Measurements from ENCODE around the gene TBC1D8. TPM values are rescaled to one million over a fixed set of nuclear protein-coding genes. Genes with fewer than 3 reads are reported as not detected.

Gene TBC1D8
- total and polyA plus RNA-seq, 9 of the 15 experiments (the other 6 are each of a cell fraction or from before 2014, with no cell fraction given): 0.36 to 1.3 (median 0.82) TPM

- Histone ChIP-seq H3K4me2 (ENCODE audit: insufficient read depth, low read length) (peak overlapping the region; percentile 58; the same call in 1 of the 2 replicates), H3K4me3 (peak overlapping the region; percentile 50), H3K36me3 (ENCODE audit: control insufficient read depth, insufficient read depth, low read length) (no peaks in the 10 kb centered on the region), H3K27ac (ENCODE audit: extremely low read depth, low read depth, low read length) (no peak overlapping the region), H2AFZ (ENCODE audit: low read depth, low read length) (peak overlapping the region; percentile 81; the same call in 1 of the 2 replicates), H4K20me1 (replicated peaks; ENCODE audit: control insufficient read depth, insufficient read depth, low read length) (no peaks in the 10 kb centered on the region), H3K9ac (ENCODE audit: insufficient read depth in 1 of 2, low read depth in 2 of 2, low read length in 2 of 2) (peak overlapping the region in 1 of 2 experiments; percentile 87; a peak in 2 of 4 replicates), H3K9me3 (replicated peaks; ENCODE audit: control insufficient read depth, insufficient read depth, low read depth, low read length) (no peaks in the 10 kb centered on the region), H3K27me3 (ENCODE audit: control insufficient read depth in 2 of 2, insufficient read depth in 2 of 2, low read length in 2 of 2) (peaks cover 47 to 64% of the 10 kb centered on the region in 2 experiments), H3K9me1 (ENCODE audit: control insufficient read depth, insufficient read depth, low read length) (no peaks in the 10 kb centered on the region), H3K79me2 (ENCODE audit: control insufficient read depth, insufficient read depth, low read length) (no peaks in the 10 kb centered on the region), H3K4me1 (replicated peaks in 1 of 2; ENCODE audit: control insufficient read depth in 2 of 2, insufficient read depth in 2 of 2, low read length in 2 of 2) (peaks cover 2 to 15% of the 10 kb centered on the region in 2 experiments; a peak in 4 of 5 replicates)
- ChIA-PET CTCF (ENCODE audit: low intra/inter-chr PET ratio) (interaction anchor here (0.6 to 3.5 kb wide), 2 partner anchors 114 to 537 kb away, joined by 4 to 17 read pairs; no protein-coding TSS in a partner anchor), POLR2A (interaction anchor here (0.5 kb wide), 1 partner anchor 256 kb away, joined by 3 read pairs; no protein-coding TSS in a partner anchor)
- intact Hi-C loops (cut with micrococcal nuclease) (loop anchor here (5.0 kb wide), 1 partner anchor 102 kb away; the partner anchor contains the start of gene CNOT11), in situ Hi-C loops (cut with MboI) (no loop called here)
- 36% methylated on average over 39 of the region's 76 CpGs for WGBS (ENCODE audit: insufficient coverage, low coverage, missing lambda C conversion rate)
- ATAC-seq (no peak), FAIRE-seq (no peak), DNase-seq (ENCODE audit: extremely low read depth in 1 of 4, low spot score in 3 of 4) (peak in 2 of 4 experiments; percentile 48 to 51)
- no TSS peak for BruUV-seq (replicated peaks)
- TF ChIP-seq PHF21A (IDR thresholded peaks at IDR 0.05; ENCODE audit: borderline replicate concordance, low read depth) (no peak), CREBBP (IDR thresholded peaks at IDR 0.05; ENCODE audit: low read depth, low read length) (no peak), MAX (CRISPR knock-in tag; IDR thresholded peaks at IDR 0.05) (0 out of 2 replicates have a peak, but pooled peaks have one; percentile 14), E2F6 (IDR thresholded peaks at IDR 0.05; ENCODE audit: borderline replicate concordance in 1 of 2, extremely low read depth in 1 of 2, insufficient read depth in 1 of 2, insufficient read length in 1 of 2, low read depth in 1 of 2, low read length in 1 of 2, poor library complexity in 1 of 2, severe bottlenecking in 1 of 2) (peak in 1 of 2 experiments; percentile 10), L3MBTL2 (IDR thresholded peaks at IDR 0.05) (peak; percentile 45; the same call in 1 of the 2 replicates)
- TF ChIP-seq, protein P1, sequence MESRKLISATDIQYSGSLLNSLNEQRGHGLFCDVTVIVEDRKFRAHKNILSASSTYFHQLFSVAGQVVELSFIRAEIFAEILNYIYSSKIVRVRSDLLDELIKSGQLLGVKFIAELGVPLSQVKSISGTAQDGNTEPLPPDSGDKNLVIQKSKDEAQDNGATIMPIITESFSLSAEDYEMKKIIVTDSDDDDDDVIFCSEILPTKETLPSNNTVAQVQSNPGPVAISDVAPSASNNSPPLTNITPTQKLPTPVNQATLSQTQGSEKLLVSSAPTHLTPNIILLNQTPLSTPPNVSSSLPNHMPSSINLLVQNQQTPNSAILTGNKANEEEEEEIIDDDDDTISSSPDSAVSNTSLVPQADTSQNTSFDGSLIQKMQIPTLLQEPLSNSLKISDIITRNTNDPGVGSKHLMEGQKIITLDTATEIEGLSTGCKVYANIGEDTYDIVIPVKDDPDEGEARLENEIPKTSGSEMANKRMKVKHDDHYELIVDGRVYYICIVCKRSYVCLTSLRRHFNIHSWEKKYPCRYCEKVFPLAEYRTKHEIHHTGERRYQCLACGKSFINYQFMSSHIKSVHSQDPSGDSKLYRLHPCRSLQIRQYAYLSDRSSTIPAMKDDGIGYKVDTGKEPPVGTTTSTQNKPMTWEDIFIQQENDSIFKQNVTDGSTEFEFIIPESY (CRISPR knock-in tag; IDR thresholded peaks at IDR 0.05): 0 out of 2 replicates have a peak, but pooled peaks have one; percentile 44
Observed at GRCh38 chr2:101150306-101151145, 656 bp downstream of the TBC1D8 start.

All from K562 (cell line).